Activated CD4-positive, alpha-beta memory T cell treated with anti-CD3 and anti-CD28 coated beads, Interleukin-2, amount 10 ng/mL, durations not matched to agents 7 days and 5 days (primary cell): ENCODE data around the gene MLNR. TPM values are rescaled to one million over a fixed set of nuclear protein-coding genes. Genes with fewer than 3 reads are reported as not detected.

ENCODE experiments used
- CTCF ChIA-PET: fragments of 350-600 bp; sonication (Branson Sonifier 250); formaldehyde crosslinking; loops from one replicate; lab custom pipeline; 2021; ENCODE audit warnings: antibody characterized with exemption, inconsistent platforms; lab: Charles Lee
- POLR2A ChIA-PET: fragments of 350-600 bp; sonication (Branson Sonifier 250); formaldehyde crosslinking; loops from one replicate; lab custom pipeline; 2021; ENCODE audit warnings: antibody characterized with exemption; lab: Charles Lee
- DNase-seq: peaks from one replicate; pipeline ENCODE4 v3.0.0-alpha.2; 2020
- H3K27ac Mint-ChIP-seq: one replicate; pipeline ENCODE4 v1.8.0; 2021; ENCODE audit warnings: mild to moderate bottlenecking, mixed read lengths
- H3K27me3 Mint-ChIP-seq: one replicate; pipeline ENCODE4 v1.8.0; 2021; ENCODE audit warnings: mixed read lengths
- H3K36me3 Mint-ChIP-seq: one replicate; pipeline ENCODE4 v1.8.0; 2021; ENCODE audit warnings: low read depth, mixed read lengths
- H3K4me1 Mint-ChIP-seq: one replicate; pipeline ENCODE4 v1.8.0; 2021; ENCODE audit warnings: mixed read lengths
- H3K4me3 Mint-ChIP-seq: one replicate; pipeline ENCODE4 v1.8.0; 2021; ENCODE audit warnings: mild to moderate bottlenecking, mixed read lengths
- H3K9me3 Mint-ChIP-seq: one replicate; pipeline ENCODE4 v1.8.0; 2021; ENCODE audit warnings: mixed read lengths
- total RNA-seq, 2 experiments: library from RNA; stranded (reverse); gene quantifications; one replicate each; pipeline ENCODE4 v1.2.3, GENCODE V29; 2021

MLNR gene, protein sequence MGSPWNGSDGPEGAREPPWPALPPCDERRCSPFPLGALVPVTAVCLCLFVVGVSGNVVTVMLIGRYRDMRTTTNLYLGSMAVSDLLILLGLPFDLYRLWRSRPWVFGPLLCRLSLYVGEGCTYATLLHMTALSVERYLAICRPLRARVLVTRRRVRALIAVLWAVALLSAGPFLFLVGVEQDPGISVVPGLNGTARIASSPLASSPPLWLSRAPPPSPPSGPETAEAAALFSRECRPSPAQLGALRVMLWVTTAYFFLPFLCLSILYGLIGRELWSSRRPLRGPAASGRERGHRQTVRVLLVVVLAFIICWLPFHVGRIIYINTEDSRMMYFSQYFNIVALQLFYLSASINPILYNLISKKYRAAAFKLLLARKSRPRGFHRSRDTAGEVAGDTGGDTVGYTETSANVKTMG
- not detected for total RNA-seq

- CTCF ChIA-PET = no interaction called here
- H3K27me3 Mint-ChIP-seq = peaks cover 65% of the 10 kb centered on the region
- peak; percentile 36 for DNase-seq
- no peak within 1 kb of the TSS for H3K27ac Mint-ChIP-seq
- POLR2A ChIA-PET = no interaction called here
- H3K4me1 Mint-ChIP-seq = peaks cover 21% of the 10 kb centered on the region
- H3K4me3 Mint-ChIP-seq = peak within 1 kb of the TSS; percentile 55
- no peaks in the 10 kb centered on the region for H3K36me3 Mint-ChIP-seq
- no peaks in the 10 kb centered on the region for H3K9me3 Mint-ChIP-seq
Observed at GRCh38 chr13:49220036-49220855, at the start of gene MLNR. TSS of gene MLNR (plus strand) at chr13:49220338. CDS start at chr13:49220338, 0 bp downstream.

- Mint-ChIP-seq H3K27me3 (no peaks in the 10 kb centered on the region), H3K4me3 (no peak overlapping the region), H3K27ac (no peak overlapping the region), H3K36me3 (peaks cover 60% of the 10 kb centered on the region), H3K9me3 (no peaks in the 10 kb centered on the region), H3K4me1 (no peaks in the 10 kb centered on the region)
- ChIA-PET POLR2A (no interaction called here), CTCF (no interaction called here)
- no peak for DNase-seq
Observed at GRCh38 chr13:49171359-49171758, 48.8 kb upstream of the MLNR start.

DNA sequence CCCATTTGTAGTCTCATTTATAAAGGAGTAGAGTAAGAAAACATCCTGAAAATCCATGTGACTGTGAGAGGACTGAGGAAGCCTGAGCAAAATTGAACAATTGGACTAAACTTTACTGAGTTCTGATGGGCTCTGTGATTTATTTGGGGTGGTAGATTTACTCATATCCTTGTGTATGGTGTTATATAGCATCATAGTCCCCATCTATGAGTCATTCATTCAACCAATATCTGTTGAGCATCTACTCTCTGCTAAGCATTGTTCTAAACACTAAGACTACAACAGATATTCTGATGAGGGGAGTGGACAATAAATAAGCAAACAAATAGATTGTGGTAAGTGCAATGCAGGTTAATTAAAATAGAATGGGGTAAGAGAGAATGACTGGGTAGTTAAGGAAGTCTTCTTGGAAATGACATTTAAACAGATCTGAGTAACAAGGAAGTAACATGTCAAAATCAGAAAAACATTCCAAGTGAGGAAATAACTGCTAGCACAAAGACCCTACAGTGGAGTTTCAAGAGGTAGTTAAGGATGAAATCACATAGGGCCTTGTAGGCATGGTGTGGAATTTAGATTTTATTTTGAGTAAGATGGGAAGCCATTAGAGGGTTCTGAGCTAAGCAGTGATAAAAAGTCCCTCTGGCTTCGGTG, 36.3 kb upstream of the MLNR start:
- CTCF ChIA-PET = no interaction called here

GRCh38 chr13:49184621-49185020, 35.5 kb upstream of the MLNR start:
- POLR2A ChIA-PET = no interaction called here
- Mint-ChIP-seq H3K36me3 (peaks cover 51% of the 10 kb centered on the region), H3K9me3 (no peaks in the 10 kb centered on the region), H3K4me1 (peaks cover 12% of the 10 kb centered on the region), H3K27me3 (no peaks in the 10 kb centered on the region), H3K4me3 (no peak overlapping the region), H3K27ac (no peak overlapping the region)
- CTCF ChIA-PET = no interaction called here
- no peak for DNase-seq

More for the DNA sequence above, 36.3 kb upstream of the MLNR start:
- no peak overlapping the region for H3K4me3 Mint-ChIP-seq
- peaks cover 12% of the 10 kb centered on the region for H3K4me1 Mint-ChIP-seq
- peaks cover 50% of the 10 kb centered on the region for H3K36me3 Mint-ChIP-seq
- POLR2A ChIA-PET = no interaction called here
- H3K9me3 Mint-ChIP-seq = no peaks in the 10 kb centered on the region
- no peak for DNase-seq
- H3K27ac Mint-ChIP-seq = no peak overlapping the region
- no peaks in the 10 kb centered on the region for H3K27me3 Mint-ChIP-seq

- DNase-seq = no peak
- Mint-ChIP-seq H3K9me3 (no peaks in the 10 kb centered on the region), H3K4me1 (peaks cover 12% of the 10 kb centered on the region), H3K4me3 (no peak overlapping the region), H3K36me3 (peaks cover 49% of the 10 kb centered on the region), H3K27ac (no peak overlapping the region), H3K27me3 (no peaks in the 10 kb centered on the region)
- ChIA-PET POLR2A (no interaction called here), CTCF (no interaction called here)
Observed at GRCh38 chr13:49185264-49185663, 34.9 kb upstream of the MLNR start.

DNA sequence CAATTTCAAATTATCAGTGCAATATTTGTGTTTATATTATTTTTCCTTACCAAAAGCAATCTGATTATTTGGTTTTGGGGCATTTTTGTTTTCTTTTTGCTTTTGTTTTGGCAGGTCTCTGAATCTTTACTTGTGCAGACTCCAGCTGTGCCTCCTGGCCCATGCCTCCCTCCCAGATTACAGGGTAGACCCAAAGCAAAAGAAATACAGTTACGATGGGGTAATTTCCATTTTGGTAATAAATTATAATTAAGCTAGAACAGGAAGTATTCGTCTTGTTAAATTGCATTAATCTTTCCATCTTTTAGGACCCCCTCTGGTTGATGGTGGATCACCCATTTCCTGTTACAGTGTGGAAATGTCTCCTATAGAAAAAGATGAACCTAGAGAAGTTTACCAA, 29.2 kb upstream of the MLNR start:
- no peak for DNase-seq
- H3K9me3 Mint-ChIP-seq = no peaks in the 10 kb centered on the region
- CTCF ChIA-PET = interaction anchor here (1.3 kb wide), 1 partner anchor 24 kb away, joined by 3 read pairs; no protein-coding TSS in a partner anchor
- H3K36me3 Mint-ChIP-seq = peaks cover 46% of the 10 kb centered on the region
- peaks cover 11% of the 10 kb centered on the region for H3K4me1 Mint-ChIP-seq
- no peaks in the 10 kb centered on the region for H3K27me3 Mint-ChIP-seq
- POLR2A ChIA-PET = no interaction called here
- H3K4me3 Mint-ChIP-seq = no peak overlapping the region
- H3K27ac Mint-ChIP-seq = no peak overlapping the region

DNA sequence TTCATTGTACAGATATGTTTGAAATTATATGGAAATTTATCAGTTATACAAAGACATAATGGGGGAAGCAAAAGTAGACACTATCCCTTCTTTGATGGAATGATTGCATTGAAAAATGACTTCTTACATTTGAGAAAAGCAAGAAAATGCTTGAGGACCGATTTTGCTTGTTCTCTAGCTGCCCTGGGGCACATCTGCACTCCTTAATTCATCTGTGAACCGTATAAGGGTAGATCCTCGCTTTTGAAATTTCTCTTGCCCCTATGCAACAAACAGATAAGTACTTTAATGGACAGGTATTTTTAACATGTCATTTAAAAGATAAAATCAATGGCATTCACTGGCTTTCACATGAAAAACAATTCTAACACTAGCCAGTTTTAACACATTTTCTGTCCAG, 13.5 kb upstream of the MLNR start:
- H3K9me3 Mint-ChIP-seq = no peaks in the 10 kb centered on the region
- no peak overlapping the region for H3K27ac Mint-ChIP-seq
- H3K4me3 Mint-ChIP-seq = no peak overlapping the region
- no peaks in the 10 kb centered on the region for H3K4me1 Mint-ChIP-seq
- peaks cover 46% of the 10 kb centered on the region for H3K36me3 Mint-ChIP-seq
- POLR2A ChIA-PET = no interaction called here
- CTCF ChIA-PET = no interaction called here
- DNase-seq = no peak
- no peaks in the 10 kb centered on the region for H3K27me3 Mint-ChIP-seq

- Mint-ChIP-seq H3K9me3 (no peaks in the 10 kb centered on the region), H3K4me1 (no peaks in the 10 kb centered on the region), H3K4me3 (no peak overlapping the region), H3K27me3 (no peaks in the 10 kb centered on the region), H3K27ac (no peak overlapping the region), H3K36me3 (peaks cover 40% of the 10 kb centered on the region)
- CTCF ChIA-PET = no interaction called here
- no peak for DNase-seq
- POLR2A ChIA-PET = interaction anchor here (0.5 kb wide), 1 partner anchor 231 kb away, joined by 3 read pairs; no protein-coding TSS in a partner anchor
Observed at GRCh38 chr13:49208619-49209018, 11.5 kb upstream of the MLNR start.

- DNase-seq = no peak
- POLR2A ChIA-PET = no interaction called here
- H3K4me1 Mint-ChIP-seq = peaks cover 9% of the 10 kb centered on the region
- H3K9me3 Mint-ChIP-seq = no peaks in the 10 kb centered on the region
- no peaks in the 10 kb centered on the region for H3K27me3 Mint-ChIP-seq
- H3K36me3 Mint-ChIP-seq = peaks cover 32% of the 10 kb centered on the region
- no peak overlapping the region for H3K27ac Mint-ChIP-seq
- H3K4me3 Mint-ChIP-seq = no peak overlapping the region
- CTCF ChIA-PET = no interaction called here
Observed at GRCh38 chr13:49210114-49210513, 10.0 kb upstream of the MLNR start.

DNA sequence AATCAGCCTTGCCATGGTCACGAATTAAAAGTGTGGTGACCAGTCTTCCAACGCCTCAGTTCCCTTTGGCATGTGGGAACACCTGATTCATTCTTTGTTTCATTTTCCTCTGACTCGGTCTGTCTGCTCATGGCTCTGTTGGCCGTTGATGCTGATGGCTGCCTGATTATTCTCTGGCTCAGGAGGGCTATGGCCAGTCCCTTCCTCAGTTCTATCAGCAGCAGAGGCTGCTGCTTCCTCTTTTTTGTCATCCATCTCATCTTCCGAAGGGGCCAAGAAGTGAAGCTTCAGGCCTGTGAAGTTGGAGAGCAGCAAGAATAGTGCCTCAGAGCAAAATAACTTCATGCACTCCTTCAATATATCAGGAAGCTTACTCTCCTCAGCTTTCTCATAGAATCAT, 9.5 kb upstream of the MLNR start:
- no peak for DNase-seq
- ChIA-PET POLR2A (no interaction called here), CTCF (no interaction called here)
- H3K4me3 Mint-ChIP-seq = no peak overlapping the region
- H3K36me3 Mint-ChIP-seq = peaks cover 30% of the 10 kb centered on the region
- H3K9me3 Mint-ChIP-seq = no peaks in the 10 kb centered on the region
- no peaks in the 10 kb centered on the region for H3K27me3 Mint-ChIP-seq
- H3K4me1 Mint-ChIP-seq = peaks cover 12% of the 10 kb centered on the region
- no peak overlapping the region for H3K27ac Mint-ChIP-seq

- no peaks in the 10 kb centered on the region for H3K9me3 Mint-ChIP-seq
- CTCF ChIA-PET = no interaction called here
- peaks cover 19% of the 10 kb centered on the region for H3K36me3 Mint-ChIP-seq
- peaks cover 15% of the 10 kb centered on the region for H3K27me3 Mint-ChIP-seq
- no peak for DNase-seq
- no peak overlapping the region for H3K4me3 Mint-ChIP-seq
- POLR2A ChIA-PET = no interaction called here
- peaks cover 17% of the 10 kb centered on the region for H3K4me1 Mint-ChIP-seq
- H3K27ac Mint-ChIP-seq = no peak overlapping the region
Observed at GRCh38 chr13:49213539-49213938, 6.6 kb upstream of the MLNR start.

DNA sequence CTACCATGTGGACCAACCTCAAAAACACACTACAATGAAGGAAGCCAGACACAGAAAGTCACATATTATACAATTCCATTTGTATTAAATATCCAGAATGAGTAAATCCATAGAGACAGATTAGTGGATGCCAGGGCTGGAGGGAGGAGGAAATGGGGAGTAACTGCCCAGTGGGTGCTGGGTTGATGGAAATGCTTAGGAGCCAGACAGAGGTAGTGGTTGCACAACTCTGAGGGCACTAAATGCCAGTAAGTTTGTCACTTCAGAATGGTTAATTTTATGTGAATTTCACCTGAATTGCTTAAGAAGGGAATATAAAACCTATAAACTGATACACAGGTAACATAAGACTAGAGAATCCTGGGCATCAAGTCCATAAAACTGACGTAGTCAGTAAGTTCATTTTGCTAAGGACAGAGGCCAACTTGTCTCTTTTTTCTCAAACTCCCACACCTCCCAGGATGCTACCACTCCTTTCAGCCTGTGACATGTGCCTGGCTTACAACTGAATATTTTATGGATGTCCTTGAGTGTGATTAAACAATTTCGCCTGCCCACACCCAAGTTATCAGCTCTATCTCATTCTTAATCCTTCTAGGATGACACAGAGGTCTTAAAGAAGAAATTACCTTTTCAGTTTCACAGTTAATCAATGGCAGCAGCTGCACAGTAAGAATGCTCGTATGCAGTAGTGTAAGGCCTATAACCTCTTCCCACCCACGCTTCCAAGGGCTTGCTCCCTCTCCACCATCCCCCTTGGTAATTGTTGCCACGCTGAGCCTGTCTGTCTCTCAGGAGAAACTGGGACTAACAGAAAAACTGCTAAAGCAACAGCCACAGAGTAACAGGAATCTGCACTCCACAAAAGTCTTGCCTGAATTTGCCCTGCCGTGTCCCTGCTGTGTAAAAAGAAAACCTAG, 5.9 kb upstream of the MLNR start:
- Mint-ChIP-seq H3K36me3 (peaks cover 19% of the 10 kb centered on the region), H3K4me3 (no peak overlapping the region), H3K9me3 (no peaks in the 10 kb centered on the region), H3K27ac (peak overlapping the region; percentile 17), H3K4me1 (peaks cover 17% of the 10 kb centered on the region), H3K27me3 (peaks cover 22% of the 10 kb centered on the region)
- ChIA-PET CTCF (interaction anchor here (0.9 to 1.2 kb wide), 6 partner anchors 10 to 67 kb away, joined by 3 to 13 read pairs (median 4); no protein-coding TSS in a partner anchor), POLR2A (interaction anchor here (1.3 kb wide), 1 partner anchor 239 kb away, joined by 4 read pairs; the partner anchor contains the start of gene FNDC3A)
- no peak for DNase-seq
